Coronary artery (tissue), 2 donors: ENCODE data around the gene CFAP20DC.

Source experiments
- DNase-seq: peaks from one replicate; pipeline ENCODE4 v3.0.0-alpha.2; 2017; ENCODE audit warnings: low spot score
- H3K27ac ChIP-seq, 2 donors: fragments of 200-600 bp; sonication (generic); one replicate each; pipeline ENCODE4 v1.5.1; 2016 to 2019
- H3K4me3 ChIP-seq: fragments of 200-600 bp; sonication (generic); 2 replicates; pipeline ENCODE4 v1.5.1; 2016; ENCODE audit warnings: mild to moderate bottlenecking, moderate library complexity
- CTCF ChIP-seq: fragments of 200-600 bp; sonication (generic); IDR thresholded peaks from one replicate; pipeline ENCODE4 v1.5.1; 2019; ENCODE audit warnings: antibody characterized with exemption

Gene CFAP20DC

GRCh38 chr3:58948018-58948417, 101.8 kb downstream of the CFAP20DC start:
- DNase-seq = no peak
- Histone ChIP-seq H3K4me3 (no peak overlapping the region), H3K27ac (no peak overlapping the region)
- TF ChIP-seq CTCF = no peak

GRCh38 chr3:58946875-58947274, 103.0 kb downstream of the CFAP20DC start:
- H3K27ac ChIP-seq = no peak overlapping the region
- TF ChIP-seq CTCF = no peak
- no peak overlapping the region for H3K4me3 ChIP-seq
- DNase-seq = no peak

- H3K27ac ChIP-seq = no peak overlapping the region
- no peak overlapping the region for H3K4me3 ChIP-seq
- TF ChIP-seq CTCF = no peak
- no peak for DNase-seq
Observed at GRCh38 chr3:58938057-58938456, 111.8 kb downstream of the CFAP20DC start.

DNA sequence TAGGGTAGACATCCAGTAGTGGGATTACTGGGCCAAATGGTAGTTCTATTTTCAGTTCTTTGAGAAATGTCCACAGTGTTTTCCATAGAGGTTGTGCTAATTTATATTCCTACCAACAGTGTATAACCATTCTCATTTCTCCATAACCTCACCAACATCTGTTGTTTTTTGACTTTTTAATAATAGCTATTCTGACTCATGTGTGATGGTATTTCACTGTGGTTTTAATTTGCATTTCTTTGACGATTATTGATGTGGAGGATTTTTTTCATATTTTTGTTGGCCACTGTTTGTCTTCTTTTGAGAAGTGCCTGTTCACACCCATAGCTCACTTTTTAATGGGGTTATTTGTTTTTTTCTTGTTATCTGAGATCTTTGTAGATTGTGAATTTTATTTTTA, 125.2 kb downstream of the CFAP20DC start:
- Histone ChIP-seq H3K27ac (no peak overlapping the region), H3K4me3 (no peak overlapping the region)
- DNase-seq = no peak
- TF ChIP-seq CTCF = no peak

- H3K27ac ChIP-seq = no peak overlapping the region
- TF ChIP-seq CTCF = no peak
- DNase-seq = no peak
Observed at GRCh38 chr3:58900386-58900785, 149.4 kb downstream of the CFAP20DC start.

DNA sequence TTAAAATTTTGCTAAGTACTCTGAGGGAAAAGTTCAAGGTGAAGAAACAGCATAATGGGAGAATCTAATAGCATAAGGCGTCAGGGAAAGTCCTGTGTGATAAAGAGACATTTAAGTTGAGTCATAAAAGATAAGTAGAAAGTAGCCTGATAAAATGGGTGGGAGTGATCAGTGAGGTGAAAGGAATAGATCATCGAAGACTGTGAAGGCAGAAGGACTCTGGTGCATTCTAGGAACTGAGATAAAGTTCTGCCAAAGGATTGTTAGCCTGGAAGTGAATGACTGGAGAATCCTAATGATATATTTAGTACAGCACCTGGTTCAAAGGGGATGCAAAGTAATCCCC, 149.9 kb downstream of the CFAP20DC start:
- DNase-seq = no peak
- no peak for TF ChIP-seq CTCF
- no peak overlapping the region for H3K4me3 ChIP-seq

More at GRCh38 chr3:58900386-58900785, 149.4 kb downstream of the CFAP20DC start:
- H3K4me3 ChIP-seq = no peak overlapping the region

DNA sequence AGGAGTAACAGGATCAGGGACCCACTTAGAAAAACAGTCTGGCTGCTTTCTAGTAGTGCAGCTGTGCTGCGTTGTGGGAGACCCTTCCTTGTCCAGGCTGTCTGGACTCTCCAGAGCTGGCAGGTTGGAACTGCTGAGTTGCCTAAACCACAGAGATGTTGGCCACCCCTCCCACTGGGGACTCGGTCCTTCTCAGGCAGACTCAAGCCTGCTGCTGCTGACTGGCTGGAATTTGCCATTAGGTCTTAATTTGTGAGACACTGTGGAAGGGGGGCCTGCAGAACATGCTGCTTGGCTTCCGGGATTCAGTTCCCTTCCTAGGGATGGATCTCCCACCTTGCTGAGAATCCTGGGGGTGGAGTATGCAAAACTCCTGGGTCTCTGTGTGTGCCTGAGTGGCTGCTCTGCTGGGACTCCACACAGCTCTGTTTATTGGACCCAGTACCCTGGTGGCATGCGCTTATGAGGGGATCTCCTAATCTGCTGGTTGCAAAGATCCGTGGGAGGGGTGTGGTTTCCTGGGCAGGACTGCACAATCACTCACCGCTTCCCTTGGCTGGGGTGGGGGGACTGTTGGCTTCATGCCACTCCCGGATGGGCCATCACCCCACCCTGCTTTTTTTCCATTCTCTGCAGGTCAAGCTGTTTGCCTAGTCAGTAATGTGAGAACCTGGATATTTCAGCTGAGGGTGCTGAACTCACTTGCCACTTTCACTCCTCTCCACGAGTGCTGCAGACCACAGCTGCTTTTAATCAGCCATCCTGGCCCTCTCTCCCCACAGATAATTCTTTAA, 150.5 kb downstream of the CFAP20DC start:
- Histone ChIP-seq H3K4me3 (no peak overlapping the region), H3K27ac (peak overlapping the region in 1 of 2 donors; percentile 47)
- no peak for TF ChIP-seq CTCF
- DNase-seq = no peak

More for the DNA sequence above, 149.9 kb downstream of the CFAP20DC start:
- no peak overlapping the region for H3K27ac ChIP-seq
